Chondrocyte (in vitro differentiated cells): Measurements from ENCODE around the gene THSD4. TPM values are rescaled to one million over a fixed set of nuclear protein-coding genes. Genes with fewer than 3 reads are reported as not detected.
A peak's percentile ranks its signal among the peaks of the same experiment; 100 is the strongest.

Source experiments
- DNase-seq: peaks from one replicate; pipeline ENCODE4 v3.0.0; 2021; ENCODE audit warnings: mixed read lengths, low spot score
- H3K27ac Mint-ChIP-seq: one replicate; pipeline ENCODE4 v1.8.0; 2021; ENCODE audit warnings: mild to moderate bottlenecking, moderate library complexity, mixed read lengths; ENCODE audit not compliant: unreplicated experiment
- H3K27me3 Mint-ChIP-seq: 2 replicates; pipeline ENCODE4 v1.8.0; 2021; ENCODE audit warnings: low read depth, mixed read lengths
- H3K36me3 Mint-ChIP-seq: 2 replicates; pipeline ENCODE4 v1.8.0; 2021; ENCODE audit warnings: low read depth, mixed read lengths
- H3K4me1 Mint-ChIP-seq: 2 replicates; pipeline ENCODE4 v1.8.0; 2021; ENCODE audit warnings: low read depth, mild to moderate bottlenecking, mixed read lengths
- H3K4me3 Mint-ChIP-seq: one replicate; pipeline ENCODE4 v1.8.0; 2021; ENCODE audit warnings: mild to moderate bottlenecking, moderate library complexity, mixed read lengths; ENCODE audit not compliant: unreplicated experiment
- H3K9me3 Mint-ChIP-seq: 2 replicates; pipeline ENCODE4 v1.8.0; 2021; ENCODE audit warnings: low read depth, mixed read lengths
- total RNA-seq: library from RNA; stranded (reverse); gene quantifications from 3 replicates; pipeline ENCODE4 v1.2.1, GENCODE V29; 2021
- TF ChIP-seq, protein P1 (sequence below): fragments of 200-600 bp; sonication (generic); IDR thresholded peaks from 2 replicates; pipeline ENCODE4 v1.5.0; 2021; ENCODE audit warnings: antibody characterized with exemption, mild to moderate bottlenecking, moderate library complexity

The THSD4 gene
- total RNA-seq, 1 donor from 2014 or later, result 3.4 TPM

GRCh38 chr15:71452893-71453292 lies 337.6 kb downstream of the THSD4 start:
- no peak for DNase-seq

DNA sequence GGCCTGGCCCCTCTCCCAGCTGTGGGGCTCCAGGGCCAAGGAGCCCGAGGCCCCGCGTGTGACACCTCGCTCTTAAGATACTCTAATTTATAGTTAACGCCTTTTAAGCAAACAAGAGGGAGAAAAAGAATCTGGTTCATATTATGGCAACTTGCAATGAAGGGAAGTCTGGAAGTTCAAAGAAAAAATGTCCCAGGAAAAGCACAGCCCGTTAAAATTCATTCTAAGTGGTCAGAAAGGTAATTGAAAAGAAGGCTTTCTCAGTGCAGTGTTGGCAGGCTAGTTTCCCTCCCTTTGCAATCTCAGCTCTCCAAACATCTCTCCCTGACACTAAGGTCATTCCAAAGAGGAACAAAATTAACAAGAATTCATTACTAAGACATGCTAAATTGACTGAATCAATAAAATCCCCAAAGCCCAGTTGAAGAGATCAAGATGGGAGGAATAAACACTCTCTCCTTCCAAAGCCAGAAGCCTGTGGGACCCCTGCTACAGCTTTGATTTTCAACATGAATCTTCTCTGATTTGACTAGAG lies 339.3 kb downstream of the THSD4 start:
- H3K36me3 Mint-ChIP-seq, result no peaks in the 10 kb centered on the region

More at GRCh38 chr15:71452893-71453292, 337.6 kb downstream of the THSD4 start:
- Mint-ChIP-seq H3K4me1 (peaks cover 11% of the 10 kb centered on the region), H3K27me3 (no peaks in the 10 kb centered on the region), H3K27ac (no peak overlapping the region), H3K4me3 (no peak overlapping the region), H3K36me3 (no peaks in the 10 kb centered on the region), H3K9me3 (no peaks in the 10 kb centered on the region)
- TF ChIP-seq, protein P1, sequence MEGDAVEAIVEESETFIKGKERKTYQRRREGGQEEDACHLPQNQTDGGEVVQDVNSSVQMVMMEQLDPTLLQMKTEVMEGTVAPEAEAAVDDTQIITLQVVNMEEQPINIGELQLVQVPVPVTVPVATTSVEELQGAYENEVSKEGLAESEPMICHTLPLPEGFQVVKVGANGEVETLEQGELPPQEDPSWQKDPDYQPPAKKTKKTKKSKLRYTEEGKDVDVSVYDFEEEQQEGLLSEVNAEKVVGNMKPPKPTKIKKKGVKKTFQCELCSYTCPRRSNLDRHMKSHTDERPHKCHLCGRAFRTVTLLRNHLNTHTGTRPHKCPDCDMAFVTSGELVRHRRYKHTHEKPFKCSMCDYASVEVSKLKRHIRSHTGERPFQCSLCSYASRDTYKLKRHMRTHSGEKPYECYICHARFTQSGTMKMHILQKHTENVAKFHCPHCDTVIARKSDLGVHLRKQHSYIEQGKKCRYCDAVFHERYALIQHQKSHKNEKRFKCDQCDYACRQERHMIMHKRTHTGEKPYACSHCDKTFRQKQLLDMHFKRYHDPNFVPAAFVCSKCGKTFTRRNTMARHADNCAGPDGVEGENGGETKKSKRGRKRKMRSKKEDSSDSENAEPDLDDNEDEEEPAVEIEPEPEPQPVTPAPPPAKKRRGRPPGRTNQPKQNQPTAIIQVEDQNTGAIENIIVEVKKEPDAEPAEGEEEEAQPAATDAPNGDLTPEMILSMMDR, result no peak

GRCh38 chr15:71455107-71455506 lies 339.8 kb downstream of the THSD4 start:
- DNase-seq, result no peak
- peak overlapping the region; percentile 38 for H3K27ac Mint-ChIP-seq
- peaks cover 5% of the 10 kb centered on the region for H3K4me1 Mint-ChIP-seq
- no peaks in the 10 kb centered on the region for H3K9me3 Mint-ChIP-seq
- TF ChIP-seq, protein P1, result no peak
- no peaks in the 10 kb centered on the region for H3K36me3 Mint-ChIP-seq
- no peak overlapping the region for H3K4me3 Mint-ChIP-seq
- no peaks in the 10 kb centered on the region for H3K27me3 Mint-ChIP-seq

More for the DNA sequence above, 339.3 kb downstream of the THSD4 start:
- no peak overlapping the region for H3K27ac Mint-ChIP-seq
- DNase-seq, result no peak
- H3K4me3 Mint-ChIP-seq, result no peak overlapping the region
- TF ChIP-seq, protein P1, result no peak
- H3K27me3 Mint-ChIP-seq, result no peaks in the 10 kb centered on the region
- H3K4me1 Mint-ChIP-seq, result peaks cover 5% of the 10 kb centered on the region
- no peaks in the 10 kb centered on the region for H3K9me3 Mint-ChIP-seq

GRCh38 chr15:71455878-71456277 lies 340.6 kb downstream of the THSD4 start:
- Mint-ChIP-seq H3K36me3 (no peaks in the 10 kb centered on the region), H3K4me3 (no peak overlapping the region), H3K4me1 (peaks cover 5% of the 10 kb centered on the region), H3K27me3 (no peaks in the 10 kb centered on the region), H3K27ac (no peak overlapping the region), H3K9me3 (no peaks in the 10 kb centered on the region)
- TF ChIP-seq, protein P1, result no peak
- DNase-seq, result no peak

GRCh38 chr15:71456362-71456761 lies 341.1 kb downstream of the THSD4 start:
- DNase-seq, result no peak
- H3K4me3 Mint-ChIP-seq, result no peak overlapping the region
- H3K27me3 Mint-ChIP-seq, result no peaks in the 10 kb centered on the region
- no peak overlapping the region for H3K27ac Mint-ChIP-seq
- TF ChIP-seq, protein P1, result no peak
- peaks cover 5% of the 10 kb centered on the region for H3K4me1 Mint-ChIP-seq
- no peaks in the 10 kb centered on the region for H3K9me3 Mint-ChIP-seq
- no peaks in the 10 kb centered on the region for H3K36me3 Mint-ChIP-seq
